HL-60/S4 treated with phorbol 12-myristate 13-acetate at 8.2 ng/mL for 4 days and 3 days (cell line): ENCODE measurements around the gene ZNF648.
"Not testable (repeated sequence)": the region's sequence is repeated elsewhere in the genome, so short reads cannot be mapped to it uniquely, and the experiment has no call there.

Experiments
- in situ Hi-C: fragments of 300-500 bp; cut with MboI; formaldehyde crosslinking; loops from 2 replicates; pipeline ENCODE4 v1.15.0; 2022; ENCODE audit warnings: low sequenced_read_pairs

The ZNF648 gene

DNA sequence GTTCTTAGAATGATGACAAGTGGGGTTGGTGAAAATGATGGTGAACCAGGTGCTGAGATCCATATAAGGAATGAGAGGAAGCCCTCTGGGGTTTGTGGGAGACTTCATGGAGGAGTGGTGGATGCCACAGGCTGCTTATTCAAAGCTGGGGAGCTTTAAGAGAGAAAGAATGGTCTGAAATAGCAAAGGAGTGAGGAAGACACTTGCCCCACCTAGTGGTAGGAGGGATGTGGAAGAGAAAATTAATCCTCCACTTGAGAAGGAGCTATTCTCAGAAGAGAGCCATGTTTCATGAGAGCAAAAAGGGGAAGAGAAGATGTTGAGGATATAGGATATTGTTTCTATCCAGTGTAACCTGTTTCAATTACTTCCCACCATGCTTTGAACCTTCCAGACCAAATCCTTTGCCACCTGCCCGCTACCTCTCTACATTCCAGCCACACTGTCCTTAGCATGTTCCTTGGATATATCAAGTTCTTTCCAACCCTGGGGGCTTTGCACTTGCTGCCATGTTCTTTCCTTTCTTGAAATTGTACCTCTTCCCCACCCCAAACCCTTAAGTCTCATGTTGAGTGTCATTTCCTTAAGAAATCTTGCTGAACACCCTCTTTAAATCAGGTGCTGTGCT is 19.6 kb upstream of the ZNF648 start:
- in situ Hi-C loops: loop anchor here (10.0 to 25.0 kb wide), 3 partner anchors 314 to 706 kb away; partner anchors contain the start of genes GLUL, NPL and RNASEL

GRCh38 chr1:182080040-182080439 is 18.5 kb upstream of the ZNF648 start:
- in situ Hi-C loops: loop anchor here (10.0 to 25.0 kb wide), 3 partner anchors 315 to 707 kb away; partner anchors contain the start of genes GLUL, NPL and RNASEL

GRCh38 chr1:182071924-182072323 is 10.4 kb upstream of the ZNF648 start:
- in situ Hi-C loops: loop anchor here (25.0 kb wide), 1 partner anchor 585 kb away; the partner anchor contains the start of gene CACNA1E

GRCh38 chr1:182069028-182069466 is 7.5 kb upstream of the ZNF648 start:
- in situ Hi-C loops: loop anchor here (25.0 kb wide), 1 partner anchor 582 kb away; the partner anchor contains the start of gene CACNA1E

GRCh38 chr1:182066934-182067333 is 5.4 kb upstream of the ZNF648 start:
- in situ Hi-C loops: loop anchor here (25.0 kb wide), 1 partner anchor 580 kb away; the partner anchor contains the start of gene CACNA1E

- in situ Hi-C loops: loop anchor here (25.0 kb wide), 1 partner anchor 578 kb away; the partner anchor contains the start of gene CACNA1E
Measured at GRCh38 chr1:182065126-182065845, 3.8 kb upstream of the ZNF648 start.

DNA sequence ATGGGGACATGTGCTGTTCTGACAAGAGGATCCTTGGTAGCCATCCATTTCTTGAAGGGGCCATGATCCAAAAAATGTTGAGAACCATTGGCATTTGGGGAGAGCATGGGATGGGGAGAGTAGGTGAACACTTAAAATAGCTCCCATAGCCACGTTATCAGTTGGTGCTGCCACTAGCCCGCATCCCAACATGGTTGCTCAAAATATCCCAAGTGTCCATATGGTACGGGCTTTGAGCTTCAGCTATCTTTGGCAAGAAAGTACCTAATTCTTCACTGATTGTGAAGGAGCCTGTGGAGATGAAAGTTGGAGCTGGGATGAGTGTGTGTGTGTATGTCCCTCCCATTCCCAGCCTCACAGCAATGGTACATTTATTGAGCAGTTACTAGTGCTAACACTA is 3.1 kb upstream of the ZNF648 start:
- in situ Hi-C loops: loop anchor here (25.0 kb wide), 1 partner anchor 577 kb away; the partner anchor contains the start of gene CACNA1E

DNA sequence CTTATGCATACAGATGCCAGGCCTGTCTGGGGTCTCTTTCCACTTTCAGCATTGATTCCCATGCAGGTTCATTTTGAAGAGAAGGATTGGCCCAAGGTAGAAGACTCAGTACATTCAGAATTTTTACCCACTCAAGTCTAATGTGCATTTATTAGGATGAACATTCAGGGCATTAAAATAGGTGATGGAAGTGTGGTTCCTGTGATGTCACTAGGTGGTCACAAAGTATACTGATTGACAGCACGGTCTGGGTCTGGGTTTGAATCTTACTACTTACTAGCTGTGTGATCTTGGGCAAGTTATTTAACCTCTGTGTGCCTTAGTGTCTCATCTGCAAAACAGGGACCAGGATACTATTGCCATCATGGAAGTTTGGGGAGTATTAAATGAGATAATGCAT is 711 bp upstream of the ZNF648 start:
- in situ Hi-C loops: loop anchor here (25.0 kb wide), 1 partner anchor 575 kb away; the partner anchor contains the start of gene CACNA1E

DNA sequence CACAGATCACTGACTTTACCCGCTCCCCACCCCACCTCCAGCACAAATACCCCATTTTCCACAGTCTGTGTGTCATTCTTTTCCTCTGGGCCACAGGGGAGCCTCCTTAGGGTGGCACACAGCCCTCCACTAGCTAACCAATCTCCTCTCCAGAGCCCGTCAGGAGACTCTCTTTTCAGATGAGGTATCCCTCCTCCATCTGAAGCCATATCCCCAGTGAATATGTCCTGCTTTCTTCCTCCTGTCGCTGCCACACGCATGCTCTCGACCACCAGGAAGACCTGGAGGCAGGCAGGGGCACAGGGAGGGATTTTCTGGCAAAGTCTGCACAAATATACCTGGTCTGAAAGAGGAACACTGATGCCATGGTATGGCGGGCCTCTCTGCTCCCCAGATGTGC is 635 bp downstream of the ZNF648 start:
- in situ Hi-C loops: loop anchor here (25.0 kb wide), 1 partner anchor 574 kb away; the partner anchor contains the start of gene CACNA1E

GRCh38 chr1:182059936-182060335 is 1.6 kb downstream of the ZNF648 start:
- in situ Hi-C loops: loop anchor here (25.0 kb wide), 1 partner anchor 573 kb away; the partner anchor contains the start of gene CACNA1E

DNA sequence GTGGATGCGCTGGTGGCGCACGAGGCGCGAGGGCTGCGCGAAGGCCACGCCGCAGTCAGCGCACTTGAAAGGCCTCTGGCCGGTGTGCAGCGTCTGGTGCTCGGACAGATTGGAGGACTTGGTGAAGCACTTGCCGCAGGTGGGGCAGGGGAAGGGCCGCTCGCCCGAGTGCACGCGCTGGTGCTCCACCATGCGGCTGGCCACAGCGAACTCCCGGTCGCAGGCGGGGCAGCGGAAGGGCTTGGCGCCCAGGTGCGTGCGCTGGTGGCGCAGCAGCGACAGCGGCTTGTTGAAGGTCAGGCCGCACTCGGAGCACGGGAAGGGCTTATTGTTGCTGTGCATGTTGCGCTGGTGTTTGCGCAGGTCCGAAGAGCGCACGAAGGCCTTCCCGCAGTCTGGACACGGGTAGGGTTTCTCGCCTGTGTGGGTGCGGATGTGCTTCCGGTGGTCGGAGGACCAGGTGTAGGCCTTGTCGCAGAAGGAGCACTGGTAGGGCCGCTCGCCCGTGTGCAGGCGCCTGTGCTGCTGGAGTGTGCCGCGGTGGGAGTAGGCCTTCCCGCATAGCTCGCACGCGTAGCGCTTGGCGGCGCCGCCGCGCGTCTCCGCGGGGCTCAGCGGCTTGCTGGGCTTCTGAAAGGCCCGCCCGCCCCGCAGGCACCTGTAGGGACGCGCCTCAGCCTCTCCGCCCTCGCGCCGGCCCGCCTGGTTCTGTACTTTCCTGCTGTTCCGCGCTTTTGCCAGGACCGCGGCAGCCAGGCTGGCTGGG is 4.7 kb downstream of the ZNF648 start:
- in situ Hi-C loops: loop anchor here (25.0 kb wide), 1 partner anchor 569 kb away; the partner anchor contains the start of gene CACNA1E

DNA sequence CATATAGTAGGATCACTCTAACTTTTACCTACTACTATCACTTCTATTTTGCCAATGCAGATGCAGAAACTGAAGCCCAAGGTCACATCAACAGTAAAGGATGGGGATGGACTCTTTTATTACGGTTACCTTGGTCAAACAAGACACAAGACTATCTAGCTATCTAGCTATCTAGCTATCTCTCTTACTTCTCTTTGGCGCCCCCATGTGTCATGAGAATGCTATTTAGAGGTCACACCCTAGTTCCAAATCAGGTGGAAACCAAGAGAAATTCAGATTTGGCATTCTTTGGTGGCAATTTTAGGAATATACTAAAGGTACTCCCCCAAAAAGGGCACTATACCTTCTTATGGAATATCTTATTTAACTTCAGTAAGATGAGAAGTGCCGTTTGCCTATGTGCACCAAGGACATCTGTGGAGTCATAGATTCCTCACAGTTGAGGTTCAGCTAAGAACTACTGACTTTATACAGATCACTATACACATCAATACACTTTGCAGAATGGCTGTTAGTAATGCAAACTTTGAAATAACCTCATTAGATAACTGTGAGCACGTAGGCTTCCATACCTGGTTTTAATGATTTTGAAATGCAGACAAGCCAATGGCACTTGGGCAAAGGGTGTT is 6.7 kb downstream of the ZNF648 start:
- in situ Hi-C loops: loop anchor here (25.0 kb wide), 1 partner anchor 568 kb away; the partner anchor contains the start of gene CACNA1E

GRCh38 chr1:182052355-182052754 is 9.2 kb downstream of the ZNF648 start:
- in situ Hi-C loops: loop anchor here (25.0 kb wide), 1 partner anchor 565 kb away; the partner anchor contains the start of gene CACNA1E

DNA sequence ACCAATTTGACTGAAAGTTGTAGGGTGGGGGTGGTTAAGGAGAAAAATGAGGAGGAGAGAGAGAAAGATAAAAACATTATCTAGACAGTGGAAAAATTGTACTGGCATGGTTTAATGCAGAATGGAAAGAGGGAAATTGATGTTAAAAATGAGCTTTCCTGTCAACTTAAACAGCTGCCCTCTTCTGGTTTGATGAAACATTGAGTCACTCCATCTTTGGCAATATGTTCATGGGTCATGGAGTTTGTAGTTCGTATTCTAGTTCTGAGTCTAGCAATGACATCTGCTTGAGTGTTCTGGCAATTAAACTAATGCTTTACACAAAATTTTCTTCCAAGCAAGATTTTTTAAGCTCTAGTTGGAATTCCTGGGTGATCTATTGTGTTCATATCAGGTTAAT is 9.6 kb downstream of the ZNF648 start:
- in situ Hi-C loops: loop anchor here (25.0 kb wide), 1 partner anchor 565 kb away; the partner anchor contains the start of gene CACNA1E

- in situ Hi-C loops: loop anchor here (25.0 kb wide), 1 partner anchor 563 kb away; the partner anchor contains the start of gene CACNA1E
Measured at GRCh38 chr1:182050481-182051448, 10.7 kb downstream of the ZNF648 start.

DNA sequence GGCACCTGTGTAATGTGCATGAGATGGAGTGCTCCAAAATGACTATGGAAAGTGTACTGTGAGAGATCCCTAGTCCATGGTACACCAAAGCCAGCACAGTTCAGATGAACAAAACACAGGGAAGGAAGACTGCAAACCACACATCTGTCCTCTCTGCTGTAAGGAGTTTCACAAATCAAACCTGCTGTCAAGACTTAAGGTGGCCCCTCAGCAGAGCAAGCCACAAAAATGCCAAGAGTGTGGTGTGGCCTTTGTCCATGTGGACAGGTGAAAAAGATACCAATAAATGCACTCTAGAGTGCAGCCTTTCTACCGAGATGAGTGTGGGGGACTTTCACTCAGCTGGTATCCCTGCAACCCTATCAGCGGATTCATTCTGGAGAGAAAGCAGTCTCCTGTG is 12.9 kb downstream of the ZNF648 start:
- in situ Hi-C loops: no loop called here

DNA sequence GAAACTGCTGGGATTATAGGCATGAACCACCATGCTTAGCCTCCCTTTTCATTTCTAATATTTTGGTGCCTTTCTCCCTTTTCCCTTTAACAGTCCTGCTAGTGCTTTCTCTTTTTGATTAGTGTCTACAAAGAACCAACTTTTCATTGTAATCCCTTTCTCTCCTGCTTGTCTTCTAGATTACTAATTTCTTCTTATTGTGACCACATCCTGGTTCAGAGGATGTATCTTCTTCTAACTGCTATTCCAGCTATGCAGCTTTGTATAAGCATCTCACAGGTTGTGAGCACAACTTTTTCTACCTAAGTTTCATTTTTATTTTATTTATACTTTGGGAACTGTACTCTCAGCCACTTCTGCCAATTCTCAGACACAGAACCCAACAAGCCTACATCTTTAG is 14.7 kb downstream of the ZNF648 start:
- in situ Hi-C loops: no loop called here

GRCh38 chr1:182045481-182045880 is 16.0 kb downstream of the ZNF648 start:
- in situ Hi-C loops: not testable (repeated sequence)

GRCh38 chr1:182041615-182042014 is 19.9 kb downstream of the ZNF648 start:
- in situ Hi-C loops: no loop called here
